ENCODE measurements around the gene CISH.
A peak's percentile ranks its signal among the peaks of the same experiment; 100 is the strongest.

Gene CISH

DNA sequence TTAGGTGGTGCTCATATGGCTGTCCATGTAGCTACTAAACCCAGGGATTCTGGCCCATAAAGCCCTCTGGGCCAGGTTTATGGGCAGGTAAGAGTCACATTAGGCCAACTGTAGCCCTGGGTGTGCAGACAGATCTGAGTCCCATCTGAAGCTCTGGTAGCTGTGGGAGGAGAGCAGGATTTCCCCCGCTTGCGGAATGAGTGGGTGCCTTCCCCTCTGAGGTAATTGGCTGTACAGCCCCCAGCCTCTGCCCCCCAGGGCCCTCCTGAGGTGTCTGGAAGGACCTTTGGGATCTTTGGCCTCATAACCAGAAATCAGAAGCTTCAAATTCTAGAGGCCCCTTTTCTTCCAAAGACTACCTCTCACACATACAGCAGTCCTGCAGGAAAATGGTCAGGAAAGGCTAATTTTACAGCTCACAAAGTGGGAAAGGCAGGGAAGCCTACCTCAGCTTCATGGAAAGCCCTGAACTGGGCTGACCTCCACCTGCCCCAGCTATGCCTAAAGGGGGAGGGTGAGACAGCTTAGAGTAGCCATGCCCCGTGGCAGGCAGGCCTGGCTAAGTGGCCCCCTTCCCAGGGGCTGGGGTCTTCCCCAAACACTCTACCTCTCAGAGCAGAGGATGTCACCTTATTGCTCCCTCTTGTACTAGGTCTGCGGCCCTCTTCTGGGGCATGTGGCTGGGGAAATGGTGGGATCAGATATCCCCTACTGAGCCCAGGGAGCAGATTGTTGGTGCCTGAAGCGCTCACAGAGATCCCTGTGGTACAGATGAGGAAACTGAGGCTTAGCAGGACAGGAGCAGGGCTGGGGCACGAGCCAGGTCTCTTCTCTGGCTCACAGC is 25.4 kb downstream of the CISH start:
- H3K27ac ChIP-seq = peak overlapping the region in 2 of 11 experiments; percentile 11 to 26; a peak in 3 of 22 replicates
- H4K20me1 ChIP-seq = no peaks in the 10 kb centered on the region; a peak in 1 of 22 replicates
- H3K4me3 ChIP-seq = no peak overlapping the region
- H3K4me2 ChIP-seq = no peak overlapping the region
- H3K36me3 ChIP-seq = peaks cover 0 to 44% (median 20%) of the 10 kb centered on the region in 11 experiments; a peak in 18 of 22 replicates
- peak overlapping the region in 5 of 11 experiments; percentile 2 to 37 (median 10); a peak in 7 of 22 replicates for H3K9ac ChIP-seq
- peaks cover 15 to 73% (median 43%) of the 10 kb centered on the region in 10 experiments for H3K4me1 ChIP-seq
- no peak for TF ChIP-seq Cebpa-rat (IDR thresholded peaks at IDR 0.05)
- no peaks in the 10 kb centered on the region for H3K27me3 ChIP-seq
- no peaks in the 10 kb centered on the region for H3K9me3 ChIP-seq (replicated peaks in 1 of 11)

DNA sequence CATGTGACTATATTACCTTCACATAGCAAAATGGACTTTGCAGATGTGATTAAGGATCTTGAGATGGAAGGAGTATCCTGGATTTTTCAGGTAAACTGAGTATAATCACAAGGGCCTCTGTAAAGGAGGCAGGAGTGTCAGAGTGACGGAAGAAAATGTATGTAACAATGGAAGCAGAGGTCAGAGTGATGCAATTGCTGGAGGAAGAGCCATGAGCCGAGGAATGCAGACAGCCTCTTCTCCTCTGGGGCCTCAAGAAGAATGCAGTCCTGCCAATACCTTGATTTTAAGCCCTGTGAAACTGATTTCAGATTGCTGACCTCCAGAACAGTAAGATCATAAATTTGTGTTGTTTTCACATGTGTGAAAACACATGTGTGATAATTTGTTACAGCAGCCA is 27.2 kb downstream of the CISH start:
- Histone ChIP-seq H3K27ac (peak overlapping the region in 1 of 11 experiments; percentile 5; a peak in 1 of 22 replicates), H3K36me3 (peaks cover 13 to 61% (median 37%) of the 10 kb centered on the region in 11 experiments; a peak in 20 of 22 replicates), H3K4me2 (peak overlapping the region in 2 of 11 experiments; percentile 7 to 19; a peak in 3 of 22 replicates), H3K4me1 (peaks cover 0 to 62% (median 31%) of the 10 kb centered on the region in 10 experiments; a peak in 18 of 20 replicates), H3K9me3 (replicated peaks in 1 of 11) (no peaks in the 10 kb centered on the region), H3K4me3 (no peak overlapping the region), H3K27me3 (no peaks in the 10 kb centered on the region), H4K20me1 (no peaks in the 10 kb centered on the region; a peak in 1 of 22 replicates), H3K9ac (peak overlapping the region in 1 of 11 experiments; percentile 10; a peak in 1 of 22 replicates)
- TF ChIP-seq Cebpa-rat (IDR thresholded peaks at IDR 0.05) = no peak

DNA sequence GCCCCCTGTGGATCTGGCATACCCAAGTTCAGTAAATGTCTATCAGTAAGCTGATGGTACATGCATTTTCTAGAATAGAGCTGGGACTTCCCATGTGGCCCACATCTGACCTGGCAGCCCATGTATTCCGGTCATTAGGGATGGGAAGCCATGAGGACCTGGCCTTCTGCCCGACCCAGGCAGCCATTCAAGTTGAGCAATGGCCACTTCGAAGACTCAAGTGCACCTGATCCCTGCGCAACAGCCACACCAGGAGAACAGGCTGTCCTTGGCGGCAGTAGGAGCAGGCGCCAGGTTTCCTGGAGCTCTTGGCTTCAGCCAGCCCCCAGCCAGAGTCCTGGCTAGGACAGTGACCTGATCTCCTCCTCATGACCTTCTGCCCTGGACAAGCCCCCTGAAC is 27.7 kb downstream of the CISH start:
- Histone ChIP-seq H3K27ac (peak overlapping the region in 2 of 11 experiments; percentile 5 to 10; a peak in 1 of 22 replicates), H3K4me2 (peak overlapping the region in 2 of 11 experiments; percentile 7 to 19; a peak in 2 of 22 replicates), H3K9ac (0 out of 22 replicates have a peak overlapping the region, but pooled peaks of 1 of the 11 experiments have one; percentile 10), H3K9me3 (replicated peaks in 1 of 11) (no peaks in the 10 kb centered on the region), H3K36me3 (peaks cover 18 to 66% (median 42%) of the 10 kb centered on the region in 11 experiments; a peak in 20 of 22 replicates), H3K4me3 (no peak overlapping the region), H3K4me1 (peaks cover 0 to 58% (median 26%) of the 10 kb centered on the region in 10 experiments; a peak in 15 of 20 replicates), H4K20me1 (no peaks in the 10 kb centered on the region; a peak in 1 of 22 replicates), H3K27me3 (no peaks in the 10 kb centered on the region)
- no peak for TF ChIP-seq Cebpa-rat (IDR thresholded peaks at IDR 0.05)

DNA sequence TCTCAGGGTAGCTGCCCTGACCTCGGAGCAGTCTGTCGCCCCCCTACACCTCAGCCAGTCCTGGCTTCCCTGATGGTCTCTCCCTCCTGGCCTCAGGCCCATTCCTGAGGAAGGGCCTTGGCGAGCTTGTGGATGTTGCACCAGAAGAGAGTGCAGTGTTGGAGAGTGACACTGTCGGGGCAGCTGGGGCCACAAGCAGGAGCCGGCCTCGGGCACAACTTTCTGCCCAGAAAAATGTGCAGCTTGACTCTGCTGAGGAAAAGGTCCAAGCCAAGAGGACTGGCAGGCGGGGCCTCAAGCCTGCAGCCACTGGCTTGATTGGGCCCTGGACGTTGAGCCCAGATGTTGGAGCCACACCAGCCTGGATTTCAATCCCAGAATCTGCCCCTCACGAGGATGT is 29.5 kb downstream of the CISH start:
- TF ChIP-seq Cebpa-rat (IDR thresholded peaks at IDR 0.05) = no peak
- H3K36me3 ChIP-seq = peaks cover 36 to 85% (median 60%) of the 10 kb centered on the region in 11 experiments
- no peaks in the 10 kb centered on the region; a peak in 1 of 22 replicates for H4K20me1 ChIP-seq
- no peak overlapping the region for H3K4me3 ChIP-seq
- peak overlapping the region in 1 of 11 experiments; percentile 7; a peak in 1 of 22 replicates for H3K27ac ChIP-seq
- H3K4me2 ChIP-seq = no peak overlapping the region
- H3K9ac ChIP-seq = no peak overlapping the region
- no peaks in the 10 kb centered on the region for H3K9me3 ChIP-seq (replicated peaks in 1 of 11)
- no peaks in the 10 kb centered on the region for H3K27me3 ChIP-seq
- peaks cover 0 to 39% (median 12%) of the 10 kb centered on the region in 10 experiments; a peak in 10 of 20 replicates for H3K4me1 ChIP-seq

GRCh38 chr3:50581459-50581842 is 30.1 kb downstream of the CISH start:
- no peak overlapping the region for H3K4me3 ChIP-seq
- no peaks in the 10 kb centered on the region for H3K27me3 ChIP-seq
- peak overlapping the region in 1 of 11 experiments; percentile 7; a peak in 1 of 22 replicates for H3K4me2 ChIP-seq
- no peaks in the 10 kb centered on the region for H3K9me3 ChIP-seq (replicated peaks in 1 of 11)
- TF ChIP-seq Cebpa-rat (IDR thresholded peaks at IDR 0.05) = no peak
- H3K36me3 ChIP-seq = peaks cover 42 to 91% (median 66%) of the 10 kb centered on the region in 11 experiments
- H4K20me1 ChIP-seq = no peaks in the 10 kb centered on the region; a peak in 1 of 22 replicates
- no peak overlapping the region for H3K9ac ChIP-seq
- peak overlapping the region in 1 of 11 experiments; percentile 9; a peak in 1 of 22 replicates for H3K27ac ChIP-seq
- peaks cover 0 to 34% (median 12%) of the 10 kb centered on the region in 10 experiments; a peak in 9 of 20 replicates for H3K4me1 ChIP-seq

- H3K4me2 ChIP-seq = peak overlapping the region in 3 of 11 experiments; percentile 5 to 38 (median 7); a peak in 3 of 22 replicates
- peaks cover 0 to 32% (median 12%) of the 10 kb centered on the region in 10 experiments; a peak in 10 of 20 replicates for H3K4me1 ChIP-seq
- H3K4me3 ChIP-seq = no peak overlapping the region
- TF ChIP-seq Cebpa-rat (IDR thresholded peaks at IDR 0.05) = no peak
- H4K20me1 ChIP-seq = no peaks in the 10 kb centered on the region; a peak in 1 of 22 replicates
- peak overlapping the region in 2 of 11 experiments; percentile 9; a peak in 1 of 22 replicates for H3K27ac ChIP-seq
- no peaks in the 10 kb centered on the region for H3K27me3 ChIP-seq
- H3K9ac ChIP-seq = peak overlapping the region in 2 of 11 experiments; percentile 1 to 23; a peak in 2 of 22 replicates
- H3K36me3 ChIP-seq = peaks cover 43 to 97% (median 72%) of the 10 kb centered on the region in 11 experiments
- no peaks in the 10 kb centered on the region for H3K9me3 ChIP-seq (replicated peaks in 1 of 11)
These were observed 30.7 kb downstream of the CISH start for GRCh38 chr3:50580683-50581458.

GRCh38 chr3:50577348-50577747 is 34.2 kb downstream of the CISH start:
- no peak overlapping the region for H3K9ac ChIP-seq
- H3K27ac ChIP-seq = peak overlapping the region in 1 of 11 experiments; percentile 7; a peak in 1 of 22 replicates
- no peak for TF ChIP-seq Cebpa-rat (IDR thresholded peaks at IDR 0.05)
- H3K4me2 ChIP-seq = no peak overlapping the region
- H4K20me1 ChIP-seq = no peaks in the 10 kb centered on the region
- H3K4me1 ChIP-seq = peaks cover 0 to 49% (median 12%) of the 10 kb centered on the region in 10 experiments; a peak in 13 of 20 replicates
- no peaks in the 10 kb centered on the region for H3K9me3 ChIP-seq (replicated peaks in 1 of 11)
- H3K27me3 ChIP-seq = no peaks in the 10 kb centered on the region
- H3K36me3 ChIP-seq = peaks cover 61 to 99% (median 79%) of the 10 kb centered on the region in 11 experiments
- H3K4me3 ChIP-seq = no peak overlapping the region

DNA sequence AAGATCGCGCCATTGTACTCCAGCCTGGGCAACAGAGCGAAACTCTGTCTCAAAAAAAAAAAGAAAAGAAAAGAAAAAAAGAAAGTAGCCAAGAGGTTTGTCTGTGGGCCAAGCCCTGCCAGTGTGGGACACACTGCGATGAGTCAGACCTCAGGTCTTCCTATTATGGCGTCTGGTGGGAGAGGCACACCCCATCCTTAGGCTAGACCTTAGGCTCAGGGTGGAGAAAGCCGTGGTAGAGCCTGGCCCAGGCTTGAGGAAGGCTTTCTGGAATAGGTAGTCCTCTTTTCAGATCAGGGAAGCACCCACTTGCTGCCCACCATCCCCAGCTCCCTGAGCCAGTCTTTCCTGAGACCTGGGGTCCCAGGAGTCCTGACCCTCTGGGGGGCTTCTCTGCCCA is 36.2 kb downstream of the CISH start:
- peaks cover 6 to 53% (median 23%) of the 10 kb centered on the region in 10 experiments for H3K4me1 ChIP-seq
- H3K36me3 ChIP-seq = peaks cover 58 to 89% (median 68%) of the 10 kb centered on the region in 11 experiments

More for the DNA sequence above, 36.2 kb downstream of the CISH start:
- Histone ChIP-seq H3K27me3 (no peaks in the 10 kb centered on the region), H4K20me1 (no peaks in the 10 kb centered on the region; a peak in 1 of 22 replicates), H3K9me3 (replicated peaks in 1 of 11) (no peaks in the 10 kb centered on the region), H3K4me3 (no peak overlapping the region), H3K4me2 (peak overlapping the region in 4 of 11 experiments; percentile 0 to 54 (median 22); a peak in 5 of 22 replicates), H3K27ac (peak overlapping the region in 1 of 11 experiments; percentile 19; a peak in 1 of 22 replicates), H3K9ac (peak overlapping the region in 3 of 11 experiments; percentile 12 to 32 (median 23); a peak in 1 of 22 replicates)
- no peak for TF ChIP-seq Cebpa-rat (IDR thresholded peaks at IDR 0.05)

Measured in BLaER1 treated with 17β-estradiol and CSF1 and Interleukin-3, amounts not matched to agents 10 nM and 100 nM (cell line).